ENCODE measurements around the gene LCN12. TPM values are rescaled to one million over a fixed set of nuclear protein-coding genes. Genes with fewer than 3 reads are reported as not detected.

The LCN12 gene
- total RNA-seq, 4 donors from 2014 or later = not detected

- TF ChIP-seq EP300 (IDR thresholded peaks at IDR 0.05) = no peak
- no peak for TF ChIP-seq CTCF (IDR thresholded peaks at IDR 0.05)
- TF ChIP-seq POLR2AphosphoS5 (IDR thresholded peaks at IDR 0.05) = no peak
- no peak for TF ChIP-seq POLR2A (IDR thresholded peaks at IDR 0.05)
- H3K4me1 ChIP-seq = peaks cover 0 to 8% (median 5%) of the 10 kb centered on the region in 3 donors
- no peaks in the 10 kb centered on the region for H3K9me3 ChIP-seq
- H3K36me3 ChIP-seq = no peaks in the 10 kb centered on the region
- peaks cover 48% of the 10 kb centered on the region for H3K27me3 ChIP-seq
- WGBS, 2 donors (ENCODE audit: low coverage in 1 of 2) = no CpG with 5 or more reads among the region's 5 CpGs
- no peak for ATAC-seq
- H3K27ac ChIP-seq = no peak overlapping the region
- no peak overlapping the region for H3K4me3 ChIP-seq
Measured at GRCh38 chr9:136969774-136970173, 17.7 kb downstream of the LCN12 start.

GRCh38 chr9:136970361-136970760, 18.3 kb downstream of the LCN12 start:
- WGBS, 2 donors (ENCODE audit: low coverage in 1 of 2) = no CpG with 5 or more reads among the region's 11 CpGs
- H3K4me1 ChIP-seq = peaks cover 0 to 12% (median 5%) of the 10 kb centered on the region in 3 donors

GRCh38 chr9:136971746-136972145, 19.7 kb downstream of the LCN12 start:
- H3K27ac ChIP-seq = no peak overlapping the region
- peaks cover 32% of the 10 kb centered on the region for H3K27me3 ChIP-seq
- peaks cover 0 to 17% (median 0%) of the 10 kb centered on the region in 3 donors for H3K4me1 ChIP-seq
- no peak for ATAC-seq
- 70% methylated on average over 8 of the region's 14 CpGs; no CpG with 5 or more reads in 1 of the 2 donors for WGBS, 2 donors (ENCODE audit: low coverage in 1 of 2)
- no peaks in the 10 kb centered on the region for H3K9me3 ChIP-seq
- no peak overlapping the region for H3K4me3 ChIP-seq
- no peaks in the 10 kb centered on the region for H3K36me3 ChIP-seq
- TF ChIP-seq POLR2A (IDR thresholded peaks at IDR 0.05) = no peak
- no peak for TF ChIP-seq CTCF (IDR thresholded peaks at IDR 0.05)
- TF ChIP-seq EP300 (IDR thresholded peaks at IDR 0.05) = no peak
- TF ChIP-seq POLR2AphosphoS5 (IDR thresholded peaks at IDR 0.05) = no peak

More at GRCh38 chr9:136970361-136970760, 18.3 kb downstream of the LCN12 start:
- H3K27ac ChIP-seq = no peak overlapping the region
- no peaks in the 10 kb centered on the region for H3K36me3 ChIP-seq
- peaks cover 44% of the 10 kb centered on the region for H3K27me3 ChIP-seq
- ATAC-seq = no peak
- H3K9me3 ChIP-seq = no peaks in the 10 kb centered on the region
- H3K4me3 ChIP-seq = no peak overlapping the region
- no peak for TF ChIP-seq POLR2AphosphoS5 (IDR thresholded peaks at IDR 0.05)
- TF ChIP-seq CTCF (IDR thresholded peaks at IDR 0.05) = no peak
- no peak for TF ChIP-seq POLR2A (IDR thresholded peaks at IDR 0.05)
- no peak for TF ChIP-seq EP300 (IDR thresholded peaks at IDR 0.05)

- Histone ChIP-seq H3K27me3 (peaks cover 35% of the 10 kb centered on the region), H3K27ac (no peak overlapping the region), H3K4me1 (peaks cover 0 to 23% (median 0%) of the 10 kb centered on the region in 3 donors), H3K9me3 (no peaks in the 10 kb centered on the region), H3K36me3 (no peaks in the 10 kb centered on the region), H3K4me3 (no peak overlapping the region)
- TF ChIP-seq EP300 (IDR thresholded peaks at IDR 0.05) = no peak
- no peak for TF ChIP-seq POLR2AphosphoS5 (IDR thresholded peaks at IDR 0.05)
- TF ChIP-seq POLR2A (IDR thresholded peaks at IDR 0.05) = no peak
- no peak for TF ChIP-seq CTCF (IDR thresholded peaks at IDR 0.05)
- 48 to 83% methylated on average over 2 to 5 of the region's 11 CpGs for WGBS, 2 donors (ENCODE audit: low coverage in 1 of 2)
- ATAC-seq = no peak
Measured at GRCh38 chr9:136972335-136972734, 20.3 kb downstream of the LCN12 start.

- no peak for ATAC-seq
- Histone ChIP-seq H3K27me3 (peaks cover 38% of the 10 kb centered on the region), H3K27ac (no peak overlapping the region), H3K4me1 (peaks cover 0 to 27% (median 1%) of the 10 kb centered on the region in 3 donors), H3K4me3 (no peak overlapping the region), H3K36me3 (no peaks in the 10 kb centered on the region), H3K9me3 (no peaks in the 10 kb centered on the region)
- TF ChIP-seq CTCF (IDR thresholded peaks at IDR 0.05) (no peak), POLR2A (IDR thresholded peaks at IDR 0.05) (no peak)
- WGBS, 2 donors (ENCODE audit: low coverage in 1 of 2) = 39% methylated on average over 3 of the region's 13 CpGs; no CpG with 5 or more reads in 1 of the 2 donors
Measured at GRCh38 chr9:136972743-136973142, 20.7 kb downstream of the LCN12 start.

All from gastroesophageal sphincter (tissue), 4 donors.